Measurements from ENCODE around the gene ADAMTS15. TPM values are rescaled to one million over a fixed set of nuclear protein-coding genes. Genes with fewer than 3 reads are reported as not detected.
A peak's percentile ranks its signal among the peaks of the same experiment; 100 is the strongest.
"Not testable (repeated sequence)": the region's sequence is repeated elsewhere in the genome, so short reads cannot be mapped to it uniquely, and the experiment has no call there.

Gene ADAMTS15
- total and polyA plus RNA-seq, 4 donors, result 1.9 to 16.0 (median 6.3) TPM

DNA sequence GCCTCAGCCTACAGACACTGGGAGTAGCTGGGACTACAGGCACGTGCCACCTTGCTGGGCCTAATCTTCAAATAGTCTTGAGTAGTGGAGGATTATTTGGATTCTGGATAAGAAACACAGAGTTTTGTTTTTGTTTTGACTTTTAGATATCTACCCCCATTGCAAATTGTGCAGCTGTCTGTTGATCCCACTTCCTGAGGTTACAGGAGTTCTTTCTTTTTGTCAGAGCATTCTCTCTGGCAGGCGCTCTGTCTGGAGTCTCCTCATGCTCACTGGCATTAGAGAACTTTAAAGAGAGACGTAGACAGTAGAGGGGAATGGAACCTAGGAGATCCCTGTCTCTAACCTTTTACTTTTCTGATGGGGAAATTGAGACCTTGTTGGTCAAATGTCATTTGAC, 12.3 kb upstream of the ADAMTS15 start:
- no peaks in the 10 kb centered on the region for H3K36me3 ChIP-seq (ENCODE audit: control insufficient read depth in 1 of 2, insufficient read depth in 2 of 2, low read length in 1 of 2)
- ATAC-seq (ENCODE audit: low FRiP score) (no peak), DNase-seq (no peak)
- WGBS, 2 donors, result 90% methylated on average over 3 of the region's 3 CpGs
- H3K4me3 ChIP-seq (ENCODE audit: low read length in 2 of 2), result no peak overlapping the region
- no peak overlapping the region for H3K27ac ChIP-seq (ENCODE audit: low read depth in 1 of 2, low read length in 2 of 2)
- H3K4me1 ChIP-seq (ENCODE audit: control insufficient read depth in 1 of 2, insufficient read depth in 2 of 2, low read length in 2 of 2), result no peaks in the 10 kb centered on the region
- intact Hi-C loops (cut with DNase I), result no loop called here
- no peaks in the 10 kb centered on the region for H3K9me3 ChIP-seq (ENCODE audit: control insufficient read depth, low read length)
- H3K27me3 ChIP-seq (ENCODE audit: control insufficient read depth in 1 of 2, insufficient read depth in 2 of 2, low read length in 1 of 2), result no peaks in the 10 kb centered on the region

- Histone ChIP-seq H3K27me3 (ENCODE audit: control insufficient read depth in 1 of 2, insufficient read depth in 2 of 2, low read length in 1 of 2) (no peaks in the 10 kb centered on the region), H3K4me3 (ENCODE audit: low read length in 2 of 2) (no peak overlapping the region), H3K27ac (ENCODE audit: low read depth in 1 of 2, low read length in 2 of 2) (no peak overlapping the region), H3K4me1 (ENCODE audit: control insufficient read depth in 1 of 2, insufficient read depth in 2 of 2, low read length in 2 of 2) (no peaks in the 10 kb centered on the region), H3K9me3 (ENCODE audit: control insufficient read depth, low read length) (no peaks in the 10 kb centered on the region), H3K36me3 (ENCODE audit: control insufficient read depth in 1 of 2, insufficient read depth in 2 of 2, low read length in 1 of 2) (no peaks in the 10 kb centered on the region)
- intact Hi-C loops (cut with DNase I), result no loop called here
- DNase-seq (no peak), ATAC-seq (ENCODE audit: low FRiP score) (no peak)
- 63 to 70% methylated on average over 7 of the region's 7 CpGs for WGBS, 2 donors
These were observed 10.6 kb upstream of the ADAMTS15 start for GRCh38 chr11:130437848-130438247.

DNA sequence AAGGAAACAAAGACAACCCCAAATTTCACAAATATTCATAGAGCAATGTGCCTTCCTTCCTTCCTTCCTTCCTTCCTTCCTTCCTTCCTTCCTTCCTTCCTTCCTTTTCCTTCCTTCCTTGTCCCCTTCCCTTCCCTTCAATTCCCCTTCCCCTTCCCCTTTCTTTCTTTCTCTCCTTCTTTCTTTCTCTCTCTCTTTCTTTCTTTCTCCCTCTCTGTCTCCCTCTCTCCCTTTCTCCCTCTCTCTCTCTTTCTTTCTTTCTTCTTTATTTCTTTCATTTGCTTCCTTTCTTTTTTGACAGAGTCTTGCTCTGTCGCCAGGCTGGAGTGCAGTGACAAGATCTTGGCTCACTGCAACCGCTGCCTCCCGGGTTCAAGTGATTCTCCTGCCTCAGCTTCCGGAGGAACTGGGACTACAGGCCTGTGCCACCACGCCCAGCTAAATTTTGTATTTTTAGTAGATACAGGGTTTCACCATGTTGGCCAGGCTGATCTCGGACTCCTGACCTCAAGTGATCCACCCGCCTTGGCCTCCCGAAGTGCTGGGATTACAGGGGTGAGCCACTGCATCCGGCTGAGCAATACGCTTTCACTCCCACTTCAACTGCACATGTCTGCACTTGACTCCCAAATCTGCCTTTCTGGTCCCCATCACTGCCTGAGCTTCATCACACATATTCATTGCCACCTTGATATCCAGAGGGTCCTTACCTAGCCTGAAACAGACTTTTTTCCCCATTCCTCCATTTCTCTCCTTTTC, 9.9 kb upstream of the ADAMTS15 start:
- H3K4me1 ChIP-seq (ENCODE audit: control insufficient read depth in 1 of 2, insufficient read depth in 2 of 2, low read length in 2 of 2); H3K9me3 ChIP-seq (ENCODE audit: control insufficient read depth, low read length); ATAC-seq (ENCODE audit: low FRiP score); intact Hi-C loops (cut with DNase I); H3K27me3 ChIP-seq (ENCODE audit: control insufficient read depth in 1 of 2, insufficient read depth in 2 of 2, low read length in 1 of 2); H3K36me3 ChIP-seq (ENCODE audit: control insufficient read depth in 1 of 2, insufficient read depth in 2 of 2, low read length in 1 of 2); H3K27ac ChIP-seq (ENCODE audit: low read depth in 1 of 2, low read length in 2 of 2); H3K4me3 ChIP-seq (ENCODE audit: low read length in 2 of 2); DNase-seq: not testable (repeated sequence)
- 97% methylated on average over 10 of the region's 10 CpGs for WGBS, 2 donors

DNA sequence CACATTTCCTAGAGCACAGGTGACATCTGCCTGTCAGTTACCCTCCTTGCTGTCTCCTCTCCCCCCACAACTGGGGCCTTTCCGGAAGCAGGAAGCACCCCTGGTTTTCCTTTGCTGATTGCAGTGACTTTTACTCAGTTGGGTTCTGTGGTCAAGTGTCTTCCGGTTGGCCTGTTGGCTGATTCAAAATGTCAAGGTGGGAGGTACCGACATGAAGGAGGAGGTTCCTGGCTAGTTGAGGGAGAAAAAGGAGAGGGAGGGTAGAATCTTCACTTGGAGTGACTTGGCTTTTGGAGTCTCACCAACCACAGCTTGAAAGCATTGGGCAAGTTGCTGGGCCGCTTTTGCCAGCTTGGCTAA, 9.3 kb upstream of the ADAMTS15 start:
- Histone ChIP-seq H3K27me3 (ENCODE audit: control insufficient read depth in 1 of 2, insufficient read depth in 2 of 2, low read length in 1 of 2) (no peaks in the 10 kb centered on the region), H3K36me3 (ENCODE audit: control insufficient read depth in 1 of 2, insufficient read depth in 2 of 2, low read length in 1 of 2) (no peaks in the 10 kb centered on the region), H3K27ac (ENCODE audit: low read depth in 1 of 2, low read length in 2 of 2) (no peak overlapping the region), H3K4me3 (ENCODE audit: low read length in 2 of 2) (no peak overlapping the region), H3K9me3 (ENCODE audit: control insufficient read depth, low read length) (no peaks in the 10 kb centered on the region), H3K4me1 (ENCODE audit: control insufficient read depth in 1 of 2, insufficient read depth in 2 of 2, low read length in 2 of 2) (no peaks in the 10 kb centered on the region)
- WGBS, 2 donors, result 96 to 97% methylated on average over 4 of the region's 4 CpGs
- no peak for ATAC-seq (ENCODE audit: low FRiP score)
- intact Hi-C loops (cut with DNase I), result no loop called here
- no peak for DNase-seq

DNA sequence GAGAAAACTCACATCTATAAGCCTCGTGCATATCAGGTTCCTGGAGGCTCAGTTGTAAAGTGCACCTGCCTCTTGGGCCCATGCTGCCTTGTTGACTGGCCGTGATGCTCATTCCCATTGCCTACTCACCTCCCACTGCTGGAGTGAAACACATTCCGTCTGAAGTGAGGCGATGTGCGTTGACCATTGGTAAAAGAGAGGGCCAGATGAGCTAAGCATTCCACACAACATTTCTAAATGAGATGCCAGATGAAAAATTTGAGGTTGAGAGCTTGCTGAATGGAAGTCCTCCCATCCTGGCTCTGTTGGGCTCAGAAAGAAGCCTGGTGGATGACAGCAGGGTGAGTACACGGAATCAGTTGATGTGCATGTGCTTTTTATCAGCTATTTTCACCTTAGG, 8.6 kb upstream of the ADAMTS15 start:
- H3K27ac ChIP-seq (ENCODE audit: low read depth in 1 of 2, low read length in 2 of 2), result no peak overlapping the region
- 91 to 95% methylated on average over 6 of the region's 6 CpGs for WGBS, 2 donors
- no peak overlapping the region for H3K4me3 ChIP-seq (ENCODE audit: low read length in 2 of 2)

GRCh38 chr11:130441719-130442118, 6.7 kb upstream of the ADAMTS15 start:
- H3K36me3 ChIP-seq (ENCODE audit: control insufficient read depth in 1 of 2, insufficient read depth in 2 of 2, low read length in 1 of 2), result no peaks in the 10 kb centered on the region
- no peaks in the 10 kb centered on the region for H3K27me3 ChIP-seq (ENCODE audit: control insufficient read depth in 1 of 2, insufficient read depth in 2 of 2, low read length in 1 of 2)
- no peak overlapping the region for H3K4me3 ChIP-seq (ENCODE audit: low read length in 2 of 2)
- WGBS, 2 donors, result 80 to 96% methylated on average over 2 of the region's 2 CpGs
- DNase-seq, result no peak
- H3K27ac ChIP-seq (ENCODE audit: low read depth in 1 of 2, low read length in 2 of 2), result no peak overlapping the region
- intact Hi-C loops (cut with DNase I), result no loop called here
- H3K9me3 ChIP-seq (ENCODE audit: control insufficient read depth, low read length), result no peaks in the 10 kb centered on the region
- no peaks in the 10 kb centered on the region for H3K4me1 ChIP-seq (ENCODE audit: control insufficient read depth in 1 of 2, insufficient read depth in 2 of 2, low read length in 2 of 2)
- ATAC-seq (ENCODE audit: low FRiP score), result no peak

More for the DNA sequence above, 8.6 kb upstream of the ADAMTS15 start:
- Histone ChIP-seq H3K27me3 (ENCODE audit: control insufficient read depth in 1 of 2, insufficient read depth in 2 of 2, low read length in 1 of 2) (no peaks in the 10 kb centered on the region), H3K36me3 (ENCODE audit: control insufficient read depth in 1 of 2, insufficient read depth in 2 of 2, low read length in 1 of 2) (no peaks in the 10 kb centered on the region), H3K4me1 (ENCODE audit: control insufficient read depth in 1 of 2, insufficient read depth in 2 of 2, low read length in 2 of 2) (no peaks in the 10 kb centered on the region), H3K9me3 (ENCODE audit: control insufficient read depth, low read length) (no peaks in the 10 kb centered on the region)
- intact Hi-C loops (cut with DNase I), result no loop called here
- DNase-seq (no peak), ATAC-seq (ENCODE audit: low FRiP score) (no peak)

DNA sequence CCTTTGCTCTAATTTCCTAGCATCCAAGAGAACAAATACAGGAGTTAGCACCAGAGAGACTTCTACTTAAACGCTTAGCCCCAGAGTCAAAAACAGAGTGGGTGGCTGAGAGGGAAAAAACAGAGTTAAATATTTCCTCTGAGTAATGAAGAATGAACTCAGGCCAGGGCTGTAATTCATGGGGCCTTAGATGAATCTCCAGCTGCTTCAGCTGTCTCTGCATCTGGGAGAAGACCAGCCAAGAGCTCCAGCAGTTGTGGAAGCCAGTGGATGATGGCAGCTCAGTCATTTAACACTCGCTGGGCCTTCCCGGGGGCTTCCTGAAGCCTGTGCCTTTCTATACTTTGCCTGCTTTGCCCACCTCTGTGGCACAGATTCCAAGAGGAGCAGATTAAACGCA, 5.7 kb upstream of the ADAMTS15 start:
- DNase-seq (no peak), ATAC-seq (ENCODE audit: low FRiP score) (no peak)
- WGBS, 2 donors, result 85 to 88% methylated on average over 4 of the region's 4 CpGs
- Histone ChIP-seq H3K4me3 (ENCODE audit: low read length in 2 of 2) (no peak overlapping the region), H3K4me1 (ENCODE audit: control insufficient read depth in 1 of 2, insufficient read depth in 2 of 2, low read length in 2 of 2) (no peaks in the 10 kb centered on the region), H3K27ac (ENCODE audit: low read depth in 1 of 2, low read length in 2 of 2) (no peak overlapping the region), H3K9me3 (ENCODE audit: control insufficient read depth, low read length) (no peaks in the 10 kb centered on the region), H3K27me3 (ENCODE audit: control insufficient read depth in 1 of 2, insufficient read depth in 2 of 2, low read length in 1 of 2) (no peaks in the 10 kb centered on the region), H3K36me3 (ENCODE audit: control insufficient read depth in 1 of 2, insufficient read depth in 2 of 2, low read length in 1 of 2) (no peaks in the 10 kb centered on the region)
- intact Hi-C loops (cut with DNase I), result no loop called here

GRCh38 chr11:130445788-130446187, 2.7 kb upstream of the ADAMTS15 start:
- H3K27ac ChIP-seq (ENCODE audit: low read depth in 1 of 2, low read length in 2 of 2), result no peak overlapping the region
- no peaks in the 10 kb centered on the region for H3K27me3 ChIP-seq (ENCODE audit: control insufficient read depth in 1 of 2, insufficient read depth in 2 of 2, low read length in 1 of 2)
- no peaks in the 10 kb centered on the region for H3K36me3 ChIP-seq (ENCODE audit: control insufficient read depth in 1 of 2, insufficient read depth in 2 of 2, low read length in 1 of 2)
- no peaks in the 10 kb centered on the region for H3K9me3 ChIP-seq (ENCODE audit: control insufficient read depth, low read length)
- DNase-seq, result no peak
- 88 to 89% methylated on average over 3 of the region's 3 CpGs for WGBS, 2 donors
- H3K4me1 ChIP-seq (ENCODE audit: control insufficient read depth in 1 of 2, insufficient read depth in 2 of 2, low read length in 2 of 2), result no peaks in the 10 kb centered on the region
- no peak overlapping the region for H3K4me3 ChIP-seq (ENCODE audit: low read length in 2 of 2)
- no peak for ATAC-seq (ENCODE audit: low FRiP score)
- intact Hi-C loops (cut with DNase I), result loop anchor here in 1 of 2 donors (5.0 kb wide), 2 partner anchors 77 to 167 kb away; no protein-coding TSS in a partner anchor

GRCh38 chr11:130448039-130448415, 418 bp upstream of the ADAMTS15 start:
- no peak for DNase-seq
- H3K9me3 ChIP-seq (ENCODE audit: control insufficient read depth, low read length), result no peaks in the 10 kb centered on the region
- no peak for ATAC-seq (ENCODE audit: low FRiP score)
- no peaks in the 10 kb centered on the region for H3K36me3 ChIP-seq (ENCODE audit: control insufficient read depth in 1 of 2, insufficient read depth in 2 of 2, low read length in 1 of 2)
- H3K4me1 ChIP-seq (ENCODE audit: control insufficient read depth in 1 of 2, insufficient read depth in 2 of 2, low read length in 2 of 2), result no peaks in the 10 kb centered on the region
- no peaks in the 10 kb centered on the region for H3K27me3 ChIP-seq (ENCODE audit: control insufficient read depth in 1 of 2, insufficient read depth in 2 of 2, low read length in 1 of 2)
- H3K27ac ChIP-seq (ENCODE audit: low read depth in 1 of 2, low read length in 2 of 2), result no peak overlapping the region
- 11 to 12% methylated on average over 11 of the region's 11 CpGs for WGBS, 2 donors
- H3K4me3 ChIP-seq (ENCODE audit: low read length in 2 of 2), result peak overlapping the region in 1 of 2 donors; percentile 52
- intact Hi-C loops (cut with DNase I), result loop anchor here in 1 of 2 donors (5.0 kb wide), 2 partner anchors 74 to 164 kb away; no protein-coding TSS in a partner anchor

All from aorta (tissue), 5 donors.